Activated CD8-positive, alpha-beta T cell treated with anti-CD3 and anti-CD28 coated beads for 36 hours (primary cell): Measurements from ENCODE around the gene SLC10A6. TPM values are rescaled to one million over a fixed set of nuclear protein-coding genes. Genes with fewer than 3 reads are reported as not detected.

Source experiments
- ATAC-seq: fragments of 200-7000 bp; cut with Tn5 transposase; one replicate; pipeline ENCODE4 v1.10.0; 2021; ENCODE audit warnings: mild to moderate bottlenecking, moderate library complexity
- CTCF ChIA-PET: fragments of 350-600 bp; sonication (Branson Sonifier 250); formaldehyde crosslinking; loops from one replicate; lab custom pipeline; 2021; ENCODE audit warnings: antibody characterized with exemption; lab: Charles Lee
- POLR2A ChIA-PET: fragments of 350-600 bp; sonication (Branson Sonifier 250); formaldehyde crosslinking; loops from one replicate; lab custom pipeline; 2021; ENCODE audit warnings: antibody characterized with exemption; lab: Charles Lee
- DNase-seq: peaks from one replicate; pipeline ENCODE4 v3.0.0-alpha.2; 2020
- H3K27ac Mint-ChIP-seq: one replicate; pipeline ENCODE4 v1.8.0; 2021; ENCODE audit warnings: mild to moderate bottlenecking, mixed read lengths
- H3K27me3 Mint-ChIP-seq: one replicate; pipeline ENCODE4 v1.8.0; 2021; ENCODE audit warnings: mixed read lengths
- H3K36me3 Mint-ChIP-seq: one replicate; pipeline ENCODE4 v1.8.0; 2021; ENCODE audit warnings: low read depth, mixed read lengths
- H3K4me1 Mint-ChIP-seq: one replicate; pipeline ENCODE4 v1.8.0; 2021; ENCODE audit warnings: low read depth, mixed read lengths
- H3K4me3 Mint-ChIP-seq: one replicate; pipeline ENCODE4 v1.8.0; 2021; ENCODE audit warnings: mild to moderate bottlenecking, moderate library complexity, mixed read lengths
- H3K9me3 Mint-ChIP-seq: one replicate; pipeline ENCODE4 v1.8.0; 2021; ENCODE audit warnings: mixed read lengths
- intact Hi-C: fragments of 100-400 bp; cut with micrococcal nuclease; formaldehyde crosslinking; loops from one replicate; pipeline ENCODE4 v1.10.0; 2022
- total RNA-seq, 2 experiments: library from RNA; stranded (reverse); gene quantifications; one replicate each; pipeline ENCODE4 v1.2.3, GENCODE V29; 2021
- TF ChIP-seq, protein P1 (sequence below): fragments of 200-600 bp; IDR thresholded peaks from one replicate; pipeline ENCODE4 v1.8.0; 2022; ENCODE audit warnings: antibody characterized with exemption, mild to moderate bottlenecking

Gene SLC10A6
- total RNA-seq, 2 experiments from 2014 or later = not detected

DNA sequence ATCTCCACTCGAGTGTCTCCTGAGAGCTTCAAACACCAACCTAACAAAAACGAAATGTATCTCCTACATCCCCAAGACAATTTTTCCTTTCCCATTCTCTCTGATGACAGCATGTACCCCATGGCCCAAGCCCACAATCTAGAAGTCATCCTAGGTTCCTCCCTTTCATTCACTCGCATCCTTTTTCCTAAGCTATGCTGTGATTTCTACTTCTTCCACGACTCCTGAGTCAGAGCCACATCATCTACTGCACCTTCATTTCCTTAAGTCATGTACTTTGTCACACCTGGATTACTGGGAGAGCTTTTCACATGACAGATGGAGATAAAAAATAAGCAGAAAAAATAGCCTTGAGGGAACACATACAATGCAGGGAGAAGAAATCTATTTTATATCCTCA, 23.0 kb upstream of the SLC10A6 start:
- CTCF ChIA-PET = no interaction called here
- POLR2A ChIA-PET = interaction anchor here (1.0 kb wide), 1 partner anchor 11 kb away, joined by 3 read pairs; no protein-coding TSS in a partner anchor
- Mint-ChIP-seq H3K36me3 (no peaks in the 10 kb centered on the region), H3K27ac (no peak overlapping the region), H3K4me3 (no peak overlapping the region), H3K4me1 (no peaks in the 10 kb centered on the region), H3K27me3 (no peaks in the 10 kb centered on the region), H3K9me3 (no peaks in the 10 kb centered on the region)
- intact Hi-C loops = no loop called here
- TF ChIP-seq, protein P1, sequence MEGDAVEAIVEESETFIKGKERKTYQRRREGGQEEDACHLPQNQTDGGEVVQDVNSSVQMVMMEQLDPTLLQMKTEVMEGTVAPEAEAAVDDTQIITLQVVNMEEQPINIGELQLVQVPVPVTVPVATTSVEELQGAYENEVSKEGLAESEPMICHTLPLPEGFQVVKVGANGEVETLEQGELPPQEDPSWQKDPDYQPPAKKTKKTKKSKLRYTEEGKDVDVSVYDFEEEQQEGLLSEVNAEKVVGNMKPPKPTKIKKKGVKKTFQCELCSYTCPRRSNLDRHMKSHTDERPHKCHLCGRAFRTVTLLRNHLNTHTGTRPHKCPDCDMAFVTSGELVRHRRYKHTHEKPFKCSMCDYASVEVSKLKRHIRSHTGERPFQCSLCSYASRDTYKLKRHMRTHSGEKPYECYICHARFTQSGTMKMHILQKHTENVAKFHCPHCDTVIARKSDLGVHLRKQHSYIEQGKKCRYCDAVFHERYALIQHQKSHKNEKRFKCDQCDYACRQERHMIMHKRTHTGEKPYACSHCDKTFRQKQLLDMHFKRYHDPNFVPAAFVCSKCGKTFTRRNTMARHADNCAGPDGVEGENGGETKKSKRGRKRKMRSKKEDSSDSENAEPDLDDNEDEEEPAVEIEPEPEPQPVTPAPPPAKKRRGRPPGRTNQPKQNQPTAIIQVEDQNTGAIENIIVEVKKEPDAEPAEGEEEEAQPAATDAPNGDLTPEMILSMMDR = no peak
- no peak for DNase-seq
- no peak for ATAC-seq

DNA sequence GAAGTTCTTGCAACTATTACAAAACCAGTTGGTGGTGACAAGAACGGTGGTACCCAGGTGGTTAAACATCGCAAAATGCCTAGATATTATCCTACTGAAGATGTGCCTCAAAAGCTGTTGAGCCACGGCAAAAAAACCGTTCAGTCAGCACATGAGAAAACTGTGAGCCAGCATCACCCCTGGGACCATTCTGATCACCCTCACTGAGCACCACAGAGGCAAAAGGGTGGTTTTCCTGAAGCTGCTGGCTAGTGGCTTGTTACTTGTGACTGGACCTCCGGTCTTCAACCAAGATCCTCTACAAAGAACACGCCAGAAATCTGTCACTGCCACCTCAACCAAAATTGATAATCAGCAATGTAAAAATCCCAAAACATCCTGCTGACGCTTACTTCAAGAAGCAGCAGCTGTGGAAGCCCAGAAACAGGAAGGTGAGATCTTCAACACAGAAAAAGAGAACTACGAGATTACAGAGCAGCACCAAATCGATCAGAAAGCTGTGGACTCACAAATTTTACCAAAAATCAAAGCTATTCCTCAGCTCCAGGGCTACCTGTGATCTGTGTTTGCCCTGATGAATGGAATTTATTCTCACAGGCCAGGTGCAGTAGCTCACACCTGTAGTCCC, 21.4 kb upstream of the SLC10A6 start:
- intact Hi-C loops = no loop called here
- ATAC-seq = no peak
- Mint-ChIP-seq H3K27me3 (no peaks in the 10 kb centered on the region), H3K9me3 (peaks cover 3% of the 10 kb centered on the region), H3K27ac (no peak overlapping the region), H3K4me1 (no peaks in the 10 kb centered on the region), H3K36me3 (no peaks in the 10 kb centered on the region), H3K4me3 (no peak overlapping the region)
- CTCF ChIA-PET = no interaction called here
- TF ChIP-seq, protein P1 = no peak
- POLR2A ChIA-PET = no interaction called here
- no peak for DNase-seq

DNA sequence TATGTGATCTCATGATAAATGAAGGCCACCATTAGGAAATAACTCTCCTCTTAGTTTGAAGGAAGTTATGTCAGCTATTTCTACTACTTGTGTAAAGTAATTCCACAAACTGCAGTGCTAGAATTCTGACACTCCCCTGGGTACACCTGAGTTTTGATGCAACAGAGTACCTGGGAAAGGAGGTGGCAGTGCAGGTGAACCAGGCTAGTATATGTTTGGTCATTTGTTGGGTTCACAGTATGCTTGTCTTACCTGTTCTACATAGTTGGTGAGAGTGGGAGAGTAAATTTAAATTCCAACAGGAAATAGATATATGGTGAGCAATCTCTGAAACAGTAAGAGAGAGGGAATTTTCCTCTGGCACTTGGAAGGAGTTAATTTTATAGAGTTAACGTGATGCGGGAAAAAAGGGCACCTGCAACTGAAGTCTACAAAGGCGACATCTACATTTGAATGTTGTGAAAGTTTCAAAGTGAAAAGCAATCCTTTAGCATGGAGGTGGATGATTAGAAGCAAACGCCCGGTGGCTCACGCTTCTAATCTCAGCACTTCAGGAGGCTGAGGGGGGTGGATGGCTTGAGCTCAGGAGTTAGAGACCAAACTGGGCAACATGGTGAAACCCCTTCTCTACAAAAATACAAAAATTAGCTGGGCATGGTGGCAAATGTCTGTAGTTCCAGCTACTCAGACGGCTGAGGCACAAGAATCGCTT, 8.3 kb upstream of the SLC10A6 start:
- DNase-seq = no peak
- TF ChIP-seq, protein P1 = no peak
- intact Hi-C loops = no loop called here
- H3K4me1 Mint-ChIP-seq = no peaks in the 10 kb centered on the region
- no peaks in the 10 kb centered on the region for H3K9me3 Mint-ChIP-seq
- ATAC-seq = no peak
- H3K4me3 Mint-ChIP-seq = no peak overlapping the region
- CTCF ChIA-PET = no interaction called here
- H3K36me3 Mint-ChIP-seq = no peaks in the 10 kb centered on the region
- H3K27ac Mint-ChIP-seq = no peak overlapping the region
- no peaks in the 10 kb centered on the region for H3K27me3 Mint-ChIP-seq
- POLR2A ChIA-PET = interaction anchor here (0.6 kb wide), 1 partner anchor 204 kb away, joined by 3 read pairs; no protein-coding TSS in a partner anchor

DNA sequence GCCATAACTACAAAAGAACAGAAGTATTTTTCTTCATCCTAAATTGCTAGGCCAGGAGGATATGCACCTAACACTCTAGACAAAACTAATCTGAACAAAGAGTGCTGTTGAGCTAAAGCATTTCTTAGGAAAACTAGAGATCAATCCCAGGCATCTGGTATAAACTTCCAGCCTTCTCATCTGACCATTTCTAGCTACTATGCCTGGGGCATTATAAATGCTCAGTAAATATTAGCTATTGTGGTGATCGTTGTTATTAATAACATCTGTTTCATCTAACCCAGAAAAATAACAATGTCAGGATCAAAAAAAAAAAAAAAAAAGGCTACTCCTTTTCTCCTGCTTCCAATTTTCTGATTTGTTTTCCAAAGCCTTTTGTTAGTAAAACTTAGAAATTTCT, 7.7 kb upstream of the SLC10A6 start:
- Mint-ChIP-seq H3K36me3 (no peaks in the 10 kb centered on the region), H3K27ac (no peak overlapping the region), H3K4me3 (no peak overlapping the region), H3K27me3 (no peaks in the 10 kb centered on the region), H3K4me1 (no peaks in the 10 kb centered on the region), H3K9me3 (no peaks in the 10 kb centered on the region)
- TF ChIP-seq, protein P1 = no peak
- intact Hi-C loops = no loop called here
- ChIA-PET POLR2A (no interaction called here), CTCF (no interaction called here)
- no peak for DNase-seq
- ATAC-seq = no peak

DNA sequence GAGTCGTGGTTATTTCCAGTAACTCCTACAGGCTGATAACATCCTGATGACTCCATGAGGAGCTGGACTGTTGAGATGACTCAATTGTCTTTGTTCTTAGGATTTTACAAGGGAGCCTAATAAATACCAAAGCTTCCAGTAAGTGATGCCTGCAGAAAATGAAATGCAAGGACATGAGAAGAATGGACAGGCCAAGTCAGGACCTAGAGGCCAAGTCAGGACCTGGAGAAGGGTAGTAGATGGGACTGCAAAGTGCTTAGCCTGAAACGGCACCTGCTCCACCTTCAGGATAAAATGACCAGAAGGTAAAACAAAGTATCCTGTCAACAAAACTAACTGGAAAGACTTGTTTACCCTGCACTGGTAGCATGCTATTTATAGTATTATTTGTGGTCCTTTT, 6.4 kb upstream of the SLC10A6 start:
- Mint-ChIP-seq H3K4me1 (no peaks in the 10 kb centered on the region), H3K9me3 (no peaks in the 10 kb centered on the region), H3K27ac (no peak overlapping the region), H3K27me3 (no peaks in the 10 kb centered on the region), H3K4me3 (no peak overlapping the region), H3K36me3 (no peaks in the 10 kb centered on the region)
- ChIA-PET CTCF (no interaction called here), POLR2A (no interaction called here)
- DNase-seq = no peak
- TF ChIP-seq, protein P1 = no peak
- intact Hi-C loops = no loop called here
- no peak for ATAC-seq
